Jurkat, Clone E6-1 (cell line): ENCODE measurements around the gene DXO.
"Not testable (repeated sequence)": the region's sequence is repeated elsewhere in the genome, so short reads cannot be mapped to it uniquely, and the experiment has no call there.

ENCODE experiments used
- DNase-seq: peaks from one replicate; pipeline ENCODE4 v3.0.0-alpha.2; 2011; ENCODE audit warnings: low read depth, low spot score
- H3K4me3 ChIP-seq: 2 replicates; pipeline ENCODE4 v1.5.1; 2011; ENCODE audit warnings: mild to moderate bottlenecking, low read length, control low read depth, moderate library complexity

DXO gene

DNA sequence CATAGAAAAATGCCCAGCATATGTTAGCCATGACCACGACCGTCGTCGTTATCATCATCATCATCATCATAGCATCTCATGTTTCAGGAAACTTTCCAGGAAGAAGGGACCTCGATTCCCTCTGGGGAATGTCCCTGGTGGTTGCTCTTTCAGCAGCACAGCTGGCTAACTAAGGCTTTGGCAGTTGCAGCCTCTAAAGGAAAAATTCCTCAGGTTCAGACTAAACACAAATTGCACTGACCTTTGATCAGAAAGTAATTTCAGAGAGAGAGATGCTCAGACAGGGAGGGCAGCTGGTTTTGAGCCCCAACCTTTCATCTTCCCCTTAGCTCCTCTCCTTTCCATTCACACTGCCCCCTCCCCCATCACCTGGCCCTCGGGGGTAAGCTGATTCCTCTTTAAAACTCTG is 31.7 kb downstream of the DXO start:
- H3K4me3 ChIP-seq = no peak overlapping the region
- no peak for DNase-seq

GRCh38 chr6:31935823-31936222 is 36.1 kb downstream of the DXO start:
- DNase-seq = no peak
- no peak overlapping the region for H3K4me3 ChIP-seq

GRCh38 chr6:31935021-31935420 is 36.9 kb downstream of the DXO start:
- DNase-seq = no peak
- H3K4me3 ChIP-seq = no peak overlapping the region

- DNase-seq = no peak
- H3K4me3 ChIP-seq = no peak overlapping the region
These were observed 38.4 kb downstream of the DXO start for GRCh38 chr6:31933537-31933936.

- H3K4me3 ChIP-seq, DNase-seq: not testable (repeated sequence)
These were observed 39.8 kb downstream of the DXO start for GRCh38 chr6:31932137-31932536.

DNA sequence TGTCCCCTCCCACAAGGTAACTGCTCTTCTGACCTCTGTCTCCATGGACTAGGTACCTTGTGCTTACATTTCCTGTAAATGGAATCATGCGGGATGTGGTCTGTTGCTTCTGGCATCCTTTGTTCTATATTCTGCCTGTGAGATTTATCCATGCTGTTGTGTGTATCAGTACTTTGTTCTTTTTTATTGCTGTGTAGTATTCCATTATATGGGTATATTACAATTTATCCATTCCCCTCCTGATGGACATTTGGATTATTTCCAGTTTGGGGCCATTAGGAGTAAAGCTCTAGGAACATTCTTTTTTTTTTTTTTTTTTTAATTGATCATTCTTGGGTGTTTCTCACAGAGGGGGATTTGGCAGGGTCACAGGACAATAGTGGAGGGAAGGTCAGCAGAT is 41.0 kb downstream of the DXO start:
- DNase-seq = no peak
- no peak overlapping the region for H3K4me3 ChIP-seq

DNA sequence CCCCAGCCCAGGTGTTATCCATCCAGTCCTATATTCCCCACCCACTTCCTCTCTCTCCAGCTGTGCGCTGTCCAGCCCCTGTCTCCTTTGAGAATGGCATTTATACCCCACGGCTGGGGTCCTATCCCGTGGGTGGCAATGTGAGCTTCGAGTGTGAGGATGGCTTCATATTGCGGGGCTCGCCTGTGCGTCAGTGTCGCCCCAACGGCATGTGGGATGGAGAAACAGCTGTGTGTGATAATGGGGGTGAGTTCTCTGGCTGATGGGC is 43.3 kb downstream of the DXO start:
- H3K4me3 ChIP-seq = no peak overlapping the region
- no peak for DNase-seq

DNA sequence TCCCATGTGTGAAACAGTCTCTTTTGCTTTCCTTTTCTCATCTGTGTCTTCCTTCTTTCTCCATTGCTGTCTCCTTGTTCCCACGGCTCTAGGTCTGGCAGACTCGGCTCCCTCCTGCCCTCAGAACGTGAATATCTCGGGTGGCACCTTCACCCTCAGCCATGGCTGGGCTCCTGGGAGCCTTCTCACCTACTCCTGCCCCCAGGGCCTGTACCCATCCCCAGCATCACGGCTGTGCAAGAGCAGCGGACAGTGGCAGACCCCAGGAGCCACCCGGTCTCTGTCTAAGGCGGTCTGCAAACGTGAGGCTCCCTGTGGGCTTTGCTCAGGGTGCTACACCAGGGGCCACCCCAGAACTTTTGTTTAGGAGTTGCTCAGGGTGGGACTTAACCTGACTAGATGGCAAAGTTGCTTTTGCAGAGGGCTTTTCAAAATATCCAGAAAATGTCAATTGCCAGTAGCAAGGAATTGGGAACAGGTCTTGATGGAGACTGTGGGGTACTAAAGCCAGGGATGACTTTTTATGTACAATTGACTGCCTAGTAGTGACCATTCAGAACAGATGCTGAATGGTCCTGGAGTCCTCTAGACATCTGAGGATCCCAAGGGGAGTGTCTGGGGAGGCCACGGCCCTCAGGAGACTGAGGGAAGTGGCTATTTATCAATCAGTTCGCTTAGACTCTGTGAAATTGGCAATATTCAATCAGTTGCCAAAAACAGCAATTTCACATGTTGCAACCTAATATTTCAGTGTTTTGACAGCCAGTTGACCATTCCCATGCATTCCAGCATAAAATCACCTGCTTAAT is 43.9 kb downstream of the DXO start:
- DNase-seq = no peak
- H3K4me3 ChIP-seq = no peak overlapping the region

DNA sequence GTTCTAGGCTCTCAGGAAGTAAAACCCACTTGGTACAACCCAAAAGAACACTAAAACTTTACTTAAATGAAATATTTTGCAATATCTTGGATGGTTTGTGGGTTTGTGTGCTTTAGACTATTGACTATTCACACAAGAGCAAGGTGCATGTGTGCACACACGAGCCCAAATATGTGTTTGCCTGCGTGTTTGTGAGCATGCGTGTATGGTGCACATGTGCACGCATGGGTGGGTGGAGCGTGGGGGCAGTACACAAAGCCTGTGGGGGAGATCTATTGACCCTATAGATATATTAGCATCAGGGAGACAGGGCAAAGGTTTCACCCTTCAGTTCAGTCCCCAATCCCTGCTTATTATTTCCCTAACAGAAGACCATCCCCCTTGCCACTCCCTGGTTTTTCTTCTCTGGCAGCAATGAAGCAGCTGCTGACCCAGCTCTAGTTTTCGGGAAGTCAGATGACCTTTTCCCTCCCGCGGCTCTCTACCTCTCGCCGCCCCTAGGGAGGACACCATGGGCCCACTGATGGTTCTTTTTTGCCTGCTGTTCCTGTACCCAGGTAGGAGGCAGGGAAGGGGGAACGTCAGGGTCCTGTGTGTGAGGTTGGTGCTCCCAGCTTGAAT is 44.6 kb downstream of the DXO start, which contains the start of gene C2:
C2 (plus strand) TSS at position 476 of the 621 bp plus-strand sequence; CDS start at position 512, 36 bp downstream.
- no peak within 1 kb of the TSS for H3K4me3 ChIP-seq
- DNase-seq = no peak

- DNase-seq = no peak
- H3K4me3 ChIP-seq = no peak overlapping the region
These were observed 49.0 kb downstream of the DXO start for GRCh38 chr6:31922942-31923341.

DNA sequence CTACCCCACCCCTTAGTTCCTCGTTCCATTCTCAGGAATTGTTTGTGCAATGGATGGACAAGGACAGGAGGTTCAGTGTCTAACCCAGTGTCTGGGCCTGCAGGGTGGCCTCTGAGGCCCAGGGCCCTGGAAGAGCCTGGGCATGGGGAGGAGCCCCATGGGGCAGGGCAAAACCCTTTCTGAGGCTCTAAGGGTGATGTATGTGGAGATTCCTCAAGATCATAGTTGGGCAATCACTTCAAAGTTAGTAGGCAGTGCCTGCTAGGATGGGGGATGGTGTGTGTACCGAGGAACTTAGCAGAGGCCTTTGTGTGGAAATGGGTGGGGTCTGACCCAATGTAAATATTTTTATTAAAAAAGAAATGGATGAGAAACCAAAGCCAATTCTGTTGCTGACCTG is 51.1 kb downstream of the DXO start:
- DNase-seq = no peak

More for the DNA sequence above, 51.1 kb downstream of the DXO start:
- H3K4me3 ChIP-seq = no peak overlapping the region
